Measurements from ENCODE around the gene CNTNAP2.

GRCh38 chr7:146728141-146728540, 611.5 kb downstream of the CNTNAP2 start:
- no peak for TF ChIP-seq POLR2AphosphoS5 (IDR thresholded peaks at IDR 0.05; ENCODE audit: borderline replicate concordance, low read depth, low read length)
- TF ChIP-seq FOXP2 (optimal IDR thresholded peaks at IDR 0.05; ENCODE audit: control extremely low read depth, extremely low read length, insufficient read depth): no peak
- no peak for TF ChIP-seq EZH2 (IDR thresholded peaks at IDR 0.05)
